ENCODE data around the gene POLK.
A peak's percentile ranks its signal among the peaks of the same experiment; 100 is the strongest.
"Not testable (repeated sequence)": the region's sequence is repeated elsewhere in the genome, so short reads cannot be mapped to it uniquely, and the experiment has no call there.

Gene POLK

DNA sequence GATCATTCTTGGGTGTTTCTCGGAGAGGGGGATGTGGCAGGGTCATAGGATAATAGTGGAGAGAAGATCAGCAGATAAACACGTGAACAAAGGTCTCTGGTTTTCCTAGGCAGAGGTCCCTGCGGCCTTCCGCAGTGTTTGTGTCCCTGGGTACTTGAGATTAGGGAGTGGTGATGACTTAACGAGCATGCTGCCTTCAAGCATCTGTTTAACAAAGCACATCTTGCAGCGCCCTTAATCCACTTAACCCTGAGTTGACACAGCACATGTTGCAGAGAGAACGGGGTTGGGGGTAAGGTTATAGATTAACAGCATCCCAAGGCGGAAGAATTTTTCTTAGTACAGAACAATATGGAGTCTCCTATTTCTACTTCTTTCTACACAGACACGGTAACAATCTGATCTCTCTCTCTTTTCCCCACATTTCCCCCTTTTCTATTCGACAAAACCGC, 99.2 kb downstream of the POLK start:
- H3K9ac ChIP-seq (ENCODE audit: low read depth, low read length), result peak overlapping the region; percentile 72; the same call in 1 of the 2 replicates
- H3K27me3 ChIP-seq (ENCODE audit: insufficient read depth, low read length), result peaks cover 22% of the 10 kb centered on the region; the same call in 1 of the 2 replicates
- H3K4me1 ChIP-seq (ENCODE audit: insufficient read depth, low read length), result peaks cover 19% of the 10 kb centered on the region
- H3K36me3 ChIP-seq (ENCODE audit: insufficient read depth, low read depth, low read length); H3K27ac ChIP-seq (ENCODE audit: low read length); H3K9me3 ChIP-seq (ENCODE audit: insufficient read depth, low read depth, low read length): not testable (repeated sequence)
- peak overlapping the region; percentile 66 for H3K4me3 ChIP-seq (ENCODE audit: low read length)

DNA sequence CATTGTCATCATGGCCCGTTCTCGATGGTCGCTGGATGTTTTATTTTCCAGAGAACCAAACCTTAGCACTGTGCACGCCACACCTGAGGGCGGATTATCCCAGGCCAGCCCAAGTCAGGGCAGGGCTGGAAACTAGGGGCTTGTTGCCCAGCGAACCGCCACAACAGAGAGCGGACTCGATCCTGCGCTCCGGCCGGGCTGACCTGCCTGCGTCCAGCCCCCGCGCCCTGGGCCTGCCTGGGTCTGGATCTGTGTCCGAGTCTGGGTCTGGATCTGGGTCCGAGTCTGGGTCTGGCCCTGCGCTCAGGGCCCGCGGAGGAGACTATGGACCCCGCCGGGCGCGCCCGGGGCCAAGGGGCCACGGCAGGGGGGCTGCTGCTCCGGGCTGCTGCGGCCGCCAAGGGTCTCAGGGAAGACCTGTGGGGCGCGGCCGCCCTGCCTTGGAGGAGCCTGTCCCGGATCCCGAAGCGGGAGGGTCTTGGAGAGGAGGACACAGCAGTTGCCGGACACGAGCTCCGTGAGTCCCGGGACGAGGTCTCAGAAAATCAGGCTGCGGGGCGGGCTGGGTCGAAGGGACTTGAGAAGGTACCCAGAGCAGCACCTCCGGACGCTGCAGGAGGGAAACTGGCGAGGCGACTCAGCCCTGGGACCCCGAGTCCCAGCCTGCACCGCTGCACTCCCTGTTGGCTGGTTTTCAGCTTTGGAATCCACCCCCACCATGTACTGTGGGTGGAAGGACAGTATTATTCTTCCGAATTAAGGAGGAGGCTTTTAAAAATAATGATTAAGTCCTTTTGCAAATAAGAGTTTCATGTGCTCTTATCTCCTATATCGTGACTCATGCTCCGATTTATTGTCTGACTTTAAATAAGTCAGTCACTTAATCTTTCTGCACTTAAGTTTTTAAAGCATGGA, 99.9 kb downstream of the POLK start, which contains the start of gene ANKDD1B:
ANKDD1B (plus strand) TSS at position 143 of the 915 bp plus-strand sequence; CDS start at position 325, 182 bp downstream.
- Histone ChIP-seq H3K27me3 (ENCODE audit: insufficient read depth, low read length) (peaks cover 22% of the 10 kb centered on the region; the same call in 1 of the 2 replicates), H3K27ac (ENCODE audit: low read length) (no peak within 1 kb of the TSS), H3K4me1 (ENCODE audit: insufficient read depth, low read length) (peaks cover 20% of the 10 kb centered on the region), H3K9ac (ENCODE audit: low read depth, low read length) (peak within 1 kb of the TSS; percentile 72; the same call in 1 of the 2 replicates), H3K9me3 (ENCODE audit: insufficient read depth, low read depth, low read length) (no peaks in the 10 kb centered on the region; the same call in 1 of the 2 replicates), H3K36me3 (ENCODE audit: insufficient read depth, low read depth, low read length) (no peaks in the 10 kb centered on the region), H3K4me3 (ENCODE audit: low read length) (peak within 1 kb of the TSS; percentile 66)

DNA sequence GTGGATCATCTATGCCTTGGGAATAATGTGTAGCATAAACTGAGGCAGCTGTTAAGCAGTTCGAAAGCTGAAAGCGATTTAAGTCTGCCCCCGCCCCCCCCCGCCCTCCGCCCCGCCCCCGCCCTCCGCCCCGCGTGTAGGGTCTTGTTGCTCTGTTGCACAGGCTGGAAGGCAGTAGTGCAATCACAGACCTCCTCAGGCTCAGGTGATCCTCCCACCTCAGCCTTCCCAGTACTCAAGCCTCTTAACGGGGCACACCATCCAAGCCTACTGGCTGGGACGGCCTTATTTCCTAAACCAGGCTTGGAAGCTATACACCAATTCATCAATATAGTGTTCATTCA, 100.5 kb downstream of the POLK start:
- H3K9me3 ChIP-seq (ENCODE audit: insufficient read depth, low read depth, low read length), result no peaks in the 10 kb centered on the region; the same call in 1 of the 2 replicates
- peaks cover 22% of the 10 kb centered on the region for H3K4me1 ChIP-seq (ENCODE audit: insufficient read depth, low read length)
- peaks cover 22% of the 10 kb centered on the region; the same call in 1 of the 2 replicates for H3K27me3 ChIP-seq (ENCODE audit: insufficient read depth, low read length)
- H3K27ac ChIP-seq (ENCODE audit: low read length), result no peak overlapping the region
- no peak overlapping the region for H3K9ac ChIP-seq (ENCODE audit: low read depth, low read length)
- H3K36me3 ChIP-seq (ENCODE audit: insufficient read depth, low read depth, low read length), result no peaks in the 10 kb centered on the region
- H3K4me3 ChIP-seq (ENCODE audit: low read length), result peak overlapping the region; percentile 66

DNA sequence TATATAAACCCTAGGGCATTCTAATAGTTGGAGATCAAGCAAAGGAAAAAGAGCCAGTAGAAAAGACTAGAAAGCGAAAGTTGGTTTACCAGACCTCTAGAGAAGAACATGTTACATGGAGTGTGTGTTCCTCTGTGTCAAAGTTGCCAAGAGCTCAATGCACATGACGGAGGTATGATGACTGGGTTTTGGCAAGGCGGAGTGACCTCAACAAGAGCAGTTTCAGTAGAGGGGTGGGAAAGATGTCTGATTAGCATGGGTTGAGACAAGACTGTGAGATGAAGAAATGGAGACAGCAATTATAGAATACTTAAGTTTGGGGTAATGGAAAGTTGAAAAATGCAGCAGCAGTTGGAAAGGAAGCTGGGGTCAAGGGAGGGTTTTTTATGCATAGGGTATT, 101.2 kb downstream of the POLK start:
- peaks cover 22% of the 10 kb centered on the region for H3K4me1 ChIP-seq (ENCODE audit: insufficient read depth, low read length)
- no peak overlapping the region for H3K9ac ChIP-seq (ENCODE audit: low read depth, low read length)
- H3K9me3 ChIP-seq (ENCODE audit: insufficient read depth, low read depth, low read length), result no peaks in the 10 kb centered on the region; the same call in 1 of the 2 replicates
- no peaks in the 10 kb centered on the region for H3K36me3 ChIP-seq (ENCODE audit: insufficient read depth, low read depth, low read length)
- peaks cover 22% of the 10 kb centered on the region; the same call in 1 of the 2 replicates for H3K27me3 ChIP-seq (ENCODE audit: insufficient read depth, low read length)
- no peak overlapping the region for H3K4me3 ChIP-seq (ENCODE audit: low read length)
- no peak overlapping the region for H3K27ac ChIP-seq (ENCODE audit: low read length)

DNA sequence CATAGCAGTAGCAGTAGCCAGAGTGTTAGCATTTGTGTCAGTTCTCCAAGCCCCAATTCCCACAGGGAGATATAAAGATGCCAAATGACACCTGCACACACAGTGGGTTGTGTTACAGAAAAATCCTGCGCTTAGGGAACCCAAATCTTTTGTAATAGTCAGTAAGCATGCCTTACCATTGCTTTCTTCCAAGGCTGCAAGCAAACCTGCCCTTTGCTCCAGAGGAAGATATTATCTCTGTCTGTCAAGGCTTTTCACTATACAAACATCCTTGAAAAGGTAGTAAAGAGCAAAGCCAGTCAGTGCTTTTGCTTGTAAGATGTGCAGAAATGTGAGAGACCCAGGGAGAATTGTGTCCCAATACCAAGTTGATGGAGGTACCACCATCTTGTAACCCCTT, 102.5 kb downstream of the POLK start:
- Histone ChIP-seq H3K4me1 (ENCODE audit: insufficient read depth, low read length) (peaks cover 20% of the 10 kb centered on the region), H3K9me3 (ENCODE audit: insufficient read depth, low read depth, low read length) (no peaks in the 10 kb centered on the region; the same call in 1 of the 2 replicates), H3K27ac (ENCODE audit: low read length) (no peak overlapping the region), H3K36me3 (ENCODE audit: insufficient read depth, low read depth, low read length) (no peaks in the 10 kb centered on the region), H3K9ac (ENCODE audit: low read depth, low read length) (no peak overlapping the region), H3K4me3 (ENCODE audit: low read length) (no peak overlapping the region), H3K27me3 (ENCODE audit: insufficient read depth, low read length) (peaks cover 22% of the 10 kb centered on the region; the same call in 1 of the 2 replicates)

DNA sequence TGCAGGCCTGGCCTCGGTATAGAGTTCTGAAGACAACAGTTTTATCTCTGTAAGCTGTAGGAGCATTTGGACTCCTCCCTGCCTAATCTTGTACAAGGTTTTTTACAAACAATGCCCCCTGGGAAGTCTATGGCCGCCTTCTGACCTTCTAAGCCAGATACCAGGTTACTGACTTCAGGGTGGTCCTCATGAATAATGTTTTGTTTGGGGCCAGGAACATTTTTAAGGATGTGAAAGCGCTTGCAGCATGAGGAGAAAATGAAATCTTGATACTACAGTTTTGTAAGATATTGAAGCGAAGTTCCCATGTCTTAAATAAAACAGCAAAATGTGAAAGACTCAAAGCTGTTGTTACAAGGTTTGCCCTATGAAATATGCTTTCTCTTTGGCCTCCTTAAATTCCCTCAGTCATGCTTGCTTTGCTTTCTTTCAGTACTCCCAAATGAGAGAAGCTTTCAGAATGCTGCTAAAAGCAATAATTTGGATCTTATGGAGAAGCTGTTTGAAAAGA, 104.7 kb downstream of the POLK start:
- Histone ChIP-seq H3K36me3 (ENCODE audit: insufficient read depth, low read depth, low read length) (no peaks in the 10 kb centered on the region), H3K27ac (ENCODE audit: low read length) (no peak overlapping the region), H3K9ac (ENCODE audit: low read depth, low read length) (no peak overlapping the region)

DNA sequence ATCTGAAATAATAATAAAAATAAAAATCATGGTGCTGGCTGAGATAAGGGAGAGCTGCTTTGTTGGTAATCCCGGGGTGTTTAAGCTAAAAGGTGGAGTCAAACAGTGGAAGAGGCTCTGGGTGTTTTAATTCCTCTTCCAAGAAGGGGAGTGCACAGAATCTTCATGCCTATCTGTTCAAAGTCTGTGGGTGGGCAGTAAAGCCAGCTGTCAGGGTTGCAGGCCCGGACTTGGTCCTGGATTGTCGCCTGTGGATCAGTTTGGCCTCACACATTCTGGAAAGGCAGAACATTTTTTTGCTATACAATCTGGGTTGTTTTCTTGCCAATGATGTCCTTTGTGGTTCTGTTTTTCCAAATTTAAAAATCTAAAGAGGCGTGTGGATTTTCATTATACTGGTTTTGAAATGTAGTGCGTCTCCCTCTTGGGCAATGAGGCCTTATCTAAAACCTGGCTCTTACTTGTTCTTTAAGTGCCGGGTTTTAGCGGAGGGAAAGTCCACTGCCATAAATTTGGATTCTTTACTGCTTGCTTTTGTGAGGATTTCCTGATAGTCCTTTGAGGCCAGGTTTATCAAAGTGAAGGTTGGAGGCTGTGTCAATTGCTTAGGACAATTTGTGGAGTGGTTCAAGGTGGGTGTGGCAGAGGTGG, 105.4 kb downstream of the POLK start:
- H3K9ac ChIP-seq (ENCODE audit: low read depth, low read length), result no peak overlapping the region
- peaks cover 16% of the 10 kb centered on the region; the same call in 1 of the 2 replicates for H3K27me3 ChIP-seq (ENCODE audit: insufficient read depth, low read length)
- peaks cover 7% of the 10 kb centered on the region for H3K4me1 ChIP-seq (ENCODE audit: insufficient read depth, low read length)
- no peak overlapping the region for H3K4me3 ChIP-seq (ENCODE audit: low read length)
- H3K27ac ChIP-seq (ENCODE audit: low read length), result no peak overlapping the region
- H3K36me3 ChIP-seq (ENCODE audit: insufficient read depth, low read depth, low read length), result no peaks in the 10 kb centered on the region
- no peaks in the 10 kb centered on the region; the same call in 1 of the 2 replicates for H3K9me3 ChIP-seq (ENCODE audit: insufficient read depth, low read depth, low read length)

More for the DNA sequence above, 104.7 kb downstream of the POLK start:
- H3K27me3 ChIP-seq (ENCODE audit: insufficient read depth, low read length), result peaks cover 22% of the 10 kb centered on the region; the same call in 1 of the 2 replicates
- H3K4me3 ChIP-seq (ENCODE audit: low read length), result no peak overlapping the region
- H3K4me1 ChIP-seq (ENCODE audit: insufficient read depth, low read length), result peaks cover 7% of the 10 kb centered on the region
- H3K9me3 ChIP-seq (ENCODE audit: insufficient read depth, low read depth, low read length), result no peaks in the 10 kb centered on the region; the same call in 1 of the 2 replicates

DNA sequence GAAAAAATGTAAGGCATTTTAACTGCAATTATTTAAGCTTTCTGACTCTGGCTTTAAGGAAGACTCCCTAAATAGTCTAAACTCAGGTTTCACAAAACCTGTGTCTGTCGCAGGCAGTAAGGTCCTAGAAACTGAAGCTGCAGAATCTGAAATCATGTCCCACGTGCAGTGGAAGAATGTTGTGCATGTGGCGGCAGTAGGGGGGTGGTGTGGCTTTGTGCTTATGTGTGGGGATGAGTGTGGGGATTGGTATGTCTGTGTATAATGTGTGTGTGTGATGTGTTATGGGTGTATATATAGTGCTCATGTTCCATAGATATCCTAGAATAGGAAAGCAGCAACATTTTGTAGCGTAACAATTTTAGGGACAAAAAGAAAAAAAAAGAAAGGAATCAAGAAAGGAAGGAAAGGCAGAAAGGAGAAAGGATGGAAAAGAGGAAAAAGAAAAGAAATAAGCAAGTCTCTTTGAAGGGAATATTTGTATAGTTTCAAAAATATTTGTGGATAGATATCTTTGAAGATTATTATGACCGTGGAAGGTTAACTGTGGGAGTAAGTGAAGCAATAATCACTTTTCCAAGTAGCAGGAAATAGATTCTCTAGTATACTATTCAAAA, 106.2 kb downstream of the POLK start:
- no peaks in the 10 kb centered on the region; the same call in 1 of the 2 replicates for H3K9me3 ChIP-seq (ENCODE audit: insufficient read depth, low read depth, low read length)
- H3K9ac ChIP-seq (ENCODE audit: low read depth, low read length), result no peak overlapping the region
- H3K27me3 ChIP-seq (ENCODE audit: insufficient read depth, low read length), result peaks cover 11% of the 10 kb centered on the region; the same call in 1 of the 2 replicates
- no peak overlapping the region for H3K4me3 ChIP-seq (ENCODE audit: low read length)
- H3K27ac ChIP-seq (ENCODE audit: low read length), result no peak overlapping the region
- H3K36me3 ChIP-seq (ENCODE audit: insufficient read depth, low read depth, low read length), result no peaks in the 10 kb centered on the region
- peaks cover 7% of the 10 kb centered on the region for H3K4me1 ChIP-seq (ENCODE audit: insufficient read depth, low read length)

GRCh38 chr5:75620184-75620959, 108.7 kb downstream of the POLK start:
- H3K4me1 ChIP-seq (ENCODE audit: insufficient read depth, low read length), result peaks cover 7% of the 10 kb centered on the region
- H3K9me3 ChIP-seq (ENCODE audit: insufficient read depth, low read depth, low read length), result no peaks in the 10 kb centered on the region
- H3K4me3 ChIP-seq (ENCODE audit: low read length), result no peak overlapping the region
- no peaks in the 10 kb centered on the region for H3K36me3 ChIP-seq (ENCODE audit: insufficient read depth, low read depth, low read length)
- H3K9ac ChIP-seq (ENCODE audit: low read depth, low read length), result no peak overlapping the region
- H3K27ac ChIP-seq (ENCODE audit: low read length), result no peak overlapping the region
- no peaks in the 10 kb centered on the region for H3K27me3 ChIP-seq (ENCODE audit: insufficient read depth, low read length)

DNA sequence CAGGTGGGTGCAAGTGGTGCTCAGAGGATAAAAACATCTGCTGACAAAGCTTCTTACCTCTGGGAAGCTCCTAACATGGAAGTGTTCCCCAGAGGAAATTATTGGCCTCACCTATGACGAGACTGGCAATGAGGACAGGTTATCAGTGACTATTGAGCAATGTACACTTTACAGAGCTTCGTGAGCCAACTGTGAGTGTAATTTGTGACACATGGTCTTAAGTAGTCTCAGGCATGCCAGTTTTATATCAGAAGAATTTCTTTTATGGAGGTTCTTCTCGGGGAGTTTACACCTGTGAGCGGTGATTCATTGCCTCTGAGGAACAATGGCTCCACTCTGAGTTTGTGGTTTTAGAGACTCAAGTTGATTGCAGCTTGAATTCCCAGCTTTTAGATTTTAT, 110.9 kb downstream of the POLK start:
- Histone ChIP-seq H3K36me3 (ENCODE audit: insufficient read depth, low read depth, low read length) (no peaks in the 10 kb centered on the region), H3K4me3 (ENCODE audit: low read length) (no peak overlapping the region), H3K4me1 (ENCODE audit: insufficient read depth, low read length) (no peaks in the 10 kb centered on the region), H3K27me3 (ENCODE audit: insufficient read depth, low read length) (no peaks in the 10 kb centered on the region), H3K27ac (ENCODE audit: low read length) (no peak overlapping the region), H3K9ac (ENCODE audit: low read depth, low read length) (no peak overlapping the region), H3K9me3 (ENCODE audit: insufficient read depth, low read depth, low read length) (no peaks in the 10 kb centered on the region)
